ENCODE measurements around the gene MAEA.
A peak's percentile ranks its signal among the peaks of the same experiment; 100 is the strongest.

The MAEA gene

GRCh38 chr4:1355378-1355777 lies 65.7 kb downstream of the MAEA start:
- no peak for DNase-seq

GRCh38 chr4:1356181-1356998 lies 66.7 kb downstream of the MAEA start:
- peak; percentile 45 for DNase-seq

DNA sequence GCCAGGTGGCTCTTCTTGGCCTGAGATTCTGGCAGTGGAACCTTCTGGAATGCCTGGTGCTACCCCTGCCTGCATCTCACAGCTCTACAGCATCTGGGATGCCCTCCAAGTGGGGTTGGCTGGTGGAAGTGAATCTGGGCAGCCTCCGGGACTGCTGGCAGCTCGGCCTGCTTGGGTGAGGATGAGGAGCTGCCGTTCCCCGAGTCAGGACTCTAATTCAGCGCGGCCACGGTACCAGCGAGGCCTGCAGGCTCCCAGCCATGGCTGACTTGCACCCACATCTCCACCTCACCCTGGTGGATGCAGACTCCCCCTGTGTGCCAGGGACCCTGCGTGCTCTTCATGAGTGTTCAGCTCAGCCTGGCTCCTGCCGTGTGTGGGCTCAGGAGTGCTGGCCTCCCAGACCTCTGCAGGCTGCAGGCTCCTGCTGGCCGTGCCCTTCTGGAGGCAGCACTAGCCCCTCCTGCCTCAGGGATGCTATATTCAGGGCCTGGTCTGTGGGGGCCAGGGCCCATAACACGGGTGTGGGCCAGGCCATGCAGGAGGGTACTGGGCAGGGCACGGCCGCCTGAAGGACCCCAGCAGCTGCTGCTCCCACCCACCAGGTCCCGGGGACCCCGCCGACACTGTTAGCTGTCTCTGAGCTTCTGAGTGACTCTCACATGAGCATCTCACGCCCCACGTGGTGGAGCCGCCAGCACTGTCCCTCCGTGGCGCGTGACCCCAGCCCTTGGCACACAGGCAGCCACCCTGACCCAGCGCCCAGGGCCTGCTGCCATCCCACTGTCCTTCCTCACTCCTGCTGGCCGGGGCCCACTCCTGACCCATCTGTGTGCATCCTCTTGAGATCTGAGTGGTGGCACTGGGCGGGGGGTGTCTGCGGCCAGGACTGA lies 67.9 kb downstream of the MAEA start:
- DNase-seq = no peak

DNA sequence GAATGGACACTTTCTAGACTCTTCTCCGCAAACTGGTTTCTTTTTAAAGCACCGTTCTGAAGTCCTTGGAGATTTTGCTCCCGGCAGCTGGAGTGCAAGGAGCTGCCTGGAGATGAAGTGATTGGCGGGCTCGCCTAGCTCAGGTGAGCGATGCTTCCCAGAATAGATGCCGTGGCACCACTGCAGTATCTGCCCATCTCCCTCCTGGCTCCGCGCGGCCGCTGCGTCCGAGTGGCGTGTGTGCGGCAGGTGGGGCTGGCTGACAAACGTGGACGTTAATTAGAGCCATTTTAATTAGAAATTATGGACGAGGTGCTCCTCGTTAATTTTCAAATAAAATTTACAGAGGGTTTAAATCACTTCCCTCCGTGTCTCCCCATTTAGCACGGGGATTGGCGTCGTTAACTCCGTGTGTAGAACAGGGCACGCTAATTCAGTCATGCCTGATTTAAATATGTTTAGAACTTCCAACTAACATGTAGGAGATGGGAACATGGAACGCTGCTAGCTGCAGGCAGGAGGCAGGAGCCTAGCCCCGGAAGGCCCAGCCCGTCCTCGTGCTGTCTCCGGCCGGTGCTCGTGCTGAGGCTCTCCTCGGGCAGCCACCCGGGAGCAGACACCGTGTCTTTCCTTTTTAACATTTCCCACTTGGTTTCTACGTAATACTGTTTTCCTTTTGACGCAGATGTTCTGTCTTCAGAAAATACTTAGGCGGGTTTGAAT lies 68.9 kb downstream of the MAEA start:
- DNase-seq = no peak

GRCh38 chr4:1359144-1359501 lies 69.4 kb downstream of the MAEA start:
- DNase-seq = no peak

- DNase-seq = no peak
These were observed 70.3 kb downstream of the MAEA start for GRCh38 chr4:1359976-1360375.

GRCh38 chr4:1360423-1361283 lies 71.0 kb downstream of the MAEA start:
- no peak for DNase-seq

DNA sequence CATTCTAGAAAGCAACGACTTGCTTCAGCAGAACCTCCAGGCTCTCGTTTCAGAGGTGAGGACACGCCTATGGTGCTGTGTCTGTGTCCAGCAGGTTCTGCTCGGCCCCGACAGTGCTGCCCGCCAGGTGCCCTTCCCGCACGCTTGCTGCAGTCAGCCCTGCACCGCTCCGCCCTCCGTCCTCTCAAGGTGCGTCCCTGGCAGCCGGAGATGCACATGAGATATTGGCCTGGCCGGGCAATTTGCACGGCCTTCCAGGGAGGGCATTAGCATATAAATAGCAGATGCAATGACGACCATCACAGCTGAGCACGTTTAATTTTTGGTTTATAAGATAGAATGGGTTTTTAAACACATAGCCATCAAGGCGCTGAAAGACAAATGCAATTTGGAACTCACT lies 71.7 kb downstream of the MAEA start:
- DNase-seq = no peak

- no peak for DNase-seq
These were observed 72.4 kb downstream of the MAEA start for GRCh38 chr4:1362046-1362445.

DNA sequence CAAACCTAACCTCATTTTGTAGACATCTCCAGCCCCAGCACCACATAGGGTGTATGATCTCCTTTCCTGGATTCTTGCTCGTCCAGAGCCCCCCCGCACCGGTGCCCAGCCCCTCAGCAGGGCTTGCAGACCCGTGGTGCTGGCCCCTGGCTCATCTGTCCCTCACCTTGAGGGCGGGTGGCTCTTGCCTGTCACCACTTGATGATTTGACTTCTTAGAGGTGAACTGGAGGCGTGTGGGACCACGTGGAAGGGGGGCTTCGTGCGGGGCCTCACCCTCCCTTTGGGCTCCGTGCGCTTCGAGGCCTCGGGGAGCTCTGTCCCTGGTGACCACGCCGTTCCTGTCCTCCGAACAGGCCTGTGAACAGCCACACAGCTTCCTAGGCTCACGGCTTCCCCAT lies 72.8 kb downstream of the MAEA start:
- DNase-seq = no peak

- no peak for DNase-seq
These were observed 73.8 kb downstream of the MAEA start for GRCh38 chr4:1363513-1363912.

GRCh38 chr4:1364217-1364616 lies 74.5 kb downstream of the MAEA start:
- no peak for DNase-seq

GRCh38 chr4:1364748-1365147 lies 75.1 kb downstream of the MAEA start:
- no peak for DNase-seq

DNA sequence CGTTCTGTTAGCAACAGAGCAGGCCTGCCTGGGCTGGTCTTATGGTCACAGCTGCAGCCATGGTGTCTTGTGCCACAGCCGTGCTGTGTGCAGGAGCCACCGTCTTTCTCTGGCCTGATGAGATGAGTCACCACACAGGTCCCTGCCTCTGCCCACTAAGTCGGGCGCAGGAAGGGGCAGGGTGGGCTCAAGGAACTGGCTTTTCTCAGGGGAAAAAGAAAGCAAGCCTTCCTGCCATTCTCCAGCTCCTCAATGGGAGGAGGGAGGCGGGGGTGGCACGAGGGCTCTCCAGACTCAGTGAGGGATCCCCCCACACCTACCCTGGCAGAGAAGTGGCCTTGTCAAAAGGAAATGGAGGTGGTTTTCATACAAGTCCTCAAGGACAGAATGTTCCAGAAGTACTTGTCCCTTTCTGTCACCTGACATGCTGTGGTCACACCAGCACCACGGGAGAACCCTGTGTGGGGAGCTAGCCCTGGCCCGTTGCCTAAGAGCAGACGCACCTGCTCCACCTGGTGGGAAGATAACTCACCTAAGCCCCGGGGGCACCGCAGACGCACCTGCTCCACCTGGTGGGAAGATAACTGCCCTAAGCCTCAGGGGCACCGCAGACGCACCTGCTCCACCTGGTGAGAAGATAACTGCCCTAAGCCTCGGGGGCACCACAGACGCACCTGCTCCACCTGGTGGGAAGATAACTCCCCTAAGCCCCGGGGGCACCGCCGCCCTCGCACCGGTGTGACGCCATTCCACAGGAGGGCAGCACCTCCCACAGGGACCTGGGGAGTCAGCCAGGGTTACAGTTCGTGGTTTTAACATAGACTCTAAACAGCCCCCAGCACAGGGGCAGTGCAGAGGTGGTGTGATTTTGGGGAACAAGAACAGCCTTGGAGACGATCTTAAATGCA lies 75.8 kb downstream of the MAEA start:
- DNase-seq = no peak

- no peak for DNase-seq
These were observed 76.9 kb downstream of the MAEA start for GRCh38 chr4:1366371-1367229.

- no peak for DNase-seq
These were observed 77.7 kb downstream of the MAEA start for GRCh38 chr4:1367230-1367935.

DNA sequence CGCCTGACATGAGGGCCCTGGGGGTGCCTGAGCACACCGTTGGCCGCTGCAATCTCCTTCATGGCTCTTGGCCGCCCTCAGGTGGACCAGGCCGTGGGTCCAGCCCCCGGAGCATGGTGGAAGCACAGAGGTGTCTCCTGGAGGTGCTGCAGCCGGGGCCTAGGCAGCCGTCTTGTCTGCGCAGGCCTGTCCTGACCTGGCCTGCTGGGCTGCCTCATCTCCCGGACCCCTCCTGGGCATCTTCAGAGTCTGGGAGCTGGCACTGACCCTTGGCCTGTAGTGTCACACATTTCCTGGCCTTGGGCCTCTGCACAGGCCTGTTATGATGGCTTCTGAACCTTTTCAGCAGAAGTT lies 78.2 kb downstream of the MAEA start:
- DNase-seq = no peak

GRCh38 chr4:1368421-1369090 lies 78.9 kb downstream of the MAEA start:
- DNase-seq = no peak

GRCh38 chr4:1369091-1369450 lies 79.4 kb downstream of the MAEA start:
- no peak for DNase-seq
